Lower lobe of right lung (tissue), 2 donors: ENCODE results near the gene WNT7A. TPM values are rescaled to one million over a fixed set of nuclear protein-coding genes. Genes with fewer than 3 reads are reported as not detected.
A peak's percentile ranks its signal among the peaks of the same experiment; 100 is the strongest.

Source experiments
- ATAC-seq, 2 donors: fragments of 200-7000 bp; cut with Tn5 transposase; one replicate each; pipeline ENCODE4 v1.9.1; 2020 to 2022; ENCODE audit warnings: mild to moderate bottlenecking in 2 of 2, moderate library complexity in 2 of 2
- DNase-seq: peaks from one replicate; pipeline ENCODE4 v3.0.0-alpha.2; 2020
- H3K27ac ChIP-seq: fragments of 200-600 bp; one replicate; pipeline ENCODE4 v1.8.0; 2022
- H3K27me3 ChIP-seq: fragments of 200-600 bp; one replicate; pipeline ENCODE4 v1.8.0; 2022; ENCODE audit warnings: low read depth
- H3K36me3 ChIP-seq: fragments of 200-600 bp; one replicate; pipeline ENCODE4 v1.8.0; 2022; ENCODE audit warnings: mild to moderate bottlenecking
- H3K4me1 ChIP-seq: fragments of 200-600 bp; one replicate; pipeline ENCODE4 v1.8.0; 2022
- H3K4me3 ChIP-seq: fragments of 200-600 bp; one replicate; pipeline ENCODE4 v1.8.0; 2022; ENCODE audit warnings: mild to moderate bottlenecking
- H3K9me3 ChIP-seq: fragments of 200-600 bp; one replicate; pipeline ENCODE4 v1.8.0; 2022
- intact Hi-C: fragments of 100-400 bp; cut with DNase I; formaldehyde crosslinking; loops from one replicate; pipeline ENCODE4 v1.11.0; 2022
- total RNA-seq: library from RNA; stranded (reverse); fragmentation: NEBNext Ultra II Directional; extraction: Animal tissue kit (Norgen Biotek cat#: 25700); gene quantifications from one replicate; pipeline ENCODE4 v1.2.1, GENCODE V29; 2021
- TF ChIP-seq, protein P1 (sequence below): fragments of 200-600 bp; IDR thresholded peaks from one replicate; pipeline ENCODE4 v1.8.0; 2022; ENCODE audit warnings: antibody characterized with exemption, mild to moderate bottlenecking
- donor health status: DM: no; HTN: yes; CAD: no; lungs with severe emphysema.

WNT7A gene
- total RNA-seq, 1 donor from 2014 or later = 4.1 TPM

DNA sequence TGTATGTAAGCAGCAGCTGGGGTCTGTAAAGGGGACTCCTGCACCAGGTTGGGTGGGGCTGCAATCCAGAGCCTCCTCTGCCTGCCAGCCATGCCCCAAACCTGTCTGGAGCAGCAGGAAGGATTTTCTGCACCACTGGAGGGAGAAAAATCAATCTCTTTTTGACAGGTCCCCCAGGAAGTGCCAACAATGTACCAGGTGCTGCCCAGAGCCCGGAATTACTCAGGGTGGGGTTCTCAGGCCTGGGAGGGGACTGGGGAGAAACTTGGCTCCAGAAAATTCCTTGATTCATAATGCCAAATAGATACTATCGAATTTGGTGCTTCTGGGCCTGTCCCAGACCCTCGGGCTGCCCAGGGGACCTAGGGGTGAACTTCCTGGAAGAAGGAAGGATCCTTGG, 52.6 kb downstream of the WNT7A start:
- intact Hi-C loops = no loop called here
- Histone ChIP-seq H3K4me1 (no peaks in the 10 kb centered on the region), H3K27me3 (no peaks in the 10 kb centered on the region), H3K9me3 (no peaks in the 10 kb centered on the region), H3K4me3 (no peak overlapping the region), H3K27ac (no peak overlapping the region), H3K36me3 (no peaks in the 10 kb centered on the region)
- TF ChIP-seq, protein P1, sequence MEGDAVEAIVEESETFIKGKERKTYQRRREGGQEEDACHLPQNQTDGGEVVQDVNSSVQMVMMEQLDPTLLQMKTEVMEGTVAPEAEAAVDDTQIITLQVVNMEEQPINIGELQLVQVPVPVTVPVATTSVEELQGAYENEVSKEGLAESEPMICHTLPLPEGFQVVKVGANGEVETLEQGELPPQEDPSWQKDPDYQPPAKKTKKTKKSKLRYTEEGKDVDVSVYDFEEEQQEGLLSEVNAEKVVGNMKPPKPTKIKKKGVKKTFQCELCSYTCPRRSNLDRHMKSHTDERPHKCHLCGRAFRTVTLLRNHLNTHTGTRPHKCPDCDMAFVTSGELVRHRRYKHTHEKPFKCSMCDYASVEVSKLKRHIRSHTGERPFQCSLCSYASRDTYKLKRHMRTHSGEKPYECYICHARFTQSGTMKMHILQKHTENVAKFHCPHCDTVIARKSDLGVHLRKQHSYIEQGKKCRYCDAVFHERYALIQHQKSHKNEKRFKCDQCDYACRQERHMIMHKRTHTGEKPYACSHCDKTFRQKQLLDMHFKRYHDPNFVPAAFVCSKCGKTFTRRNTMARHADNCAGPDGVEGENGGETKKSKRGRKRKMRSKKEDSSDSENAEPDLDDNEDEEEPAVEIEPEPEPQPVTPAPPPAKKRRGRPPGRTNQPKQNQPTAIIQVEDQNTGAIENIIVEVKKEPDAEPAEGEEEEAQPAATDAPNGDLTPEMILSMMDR = no peak
- ATAC-seq (peak in 1 of 2 donors; percentile 14), DNase-seq (no peak)

DNA sequence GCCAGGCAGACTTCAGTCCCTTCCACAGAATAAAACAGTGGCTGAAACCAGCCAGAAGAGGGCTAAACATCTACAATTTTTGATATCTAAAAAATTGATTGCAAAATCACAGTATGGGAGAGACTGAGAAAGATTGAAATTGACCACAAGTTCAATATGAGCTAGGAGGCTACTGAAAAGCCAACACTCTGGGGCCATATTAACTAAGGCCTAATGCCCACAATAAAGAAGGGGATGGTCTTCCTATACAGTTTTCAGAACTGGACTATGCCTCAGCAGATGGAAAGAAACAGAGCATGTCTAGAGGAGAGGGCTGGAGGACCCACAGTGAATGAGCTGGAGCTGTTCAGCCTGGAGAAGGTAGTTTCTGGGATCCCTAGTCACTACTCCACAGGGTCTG, 53.2 kb downstream of the WNT7A start:
- ATAC-seq = no peak
- TF ChIP-seq, protein P1 = no peak
- Histone ChIP-seq H3K4me3 (no peak overlapping the region), H3K9me3 (no peaks in the 10 kb centered on the region), H3K4me1 (no peaks in the 10 kb centered on the region), H3K27me3 (no peaks in the 10 kb centered on the region), H3K27ac (no peak overlapping the region), H3K36me3 (no peaks in the 10 kb centered on the region)
- intact Hi-C loops = no loop called here
- DNase-seq = no peak

DNA sequence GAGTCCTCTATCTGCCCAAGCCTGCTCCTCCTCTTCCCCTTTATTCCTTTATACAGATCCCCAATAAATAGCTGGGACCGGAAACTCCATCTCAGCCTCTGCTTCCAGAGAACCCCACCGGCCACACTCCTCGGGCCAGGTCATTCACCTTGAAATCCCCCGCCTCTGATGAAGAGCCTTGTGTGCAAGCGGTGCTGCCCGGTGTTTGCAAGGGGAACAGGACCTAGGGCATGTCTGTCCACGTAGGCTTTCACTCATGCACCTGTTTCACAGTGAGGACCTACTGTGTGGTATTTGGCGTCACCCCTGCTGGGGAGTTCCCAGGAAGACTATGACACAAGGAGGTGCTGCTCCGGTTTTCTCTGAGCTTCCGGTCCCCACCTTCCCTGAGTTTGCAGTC, 54.0 kb downstream of the WNT7A start:
- Histone ChIP-seq H3K9me3 (no peaks in the 10 kb centered on the region), H3K4me1 (no peaks in the 10 kb centered on the region), H3K27ac (no peak overlapping the region), H3K27me3 (no peaks in the 10 kb centered on the region), H3K4me3 (no peak overlapping the region), H3K36me3 (no peaks in the 10 kb centered on the region)
- DNase-seq = no peak
- intact Hi-C loops = no loop called here
- ATAC-seq = no peak
- TF ChIP-seq, protein P1 = no peak

DNA sequence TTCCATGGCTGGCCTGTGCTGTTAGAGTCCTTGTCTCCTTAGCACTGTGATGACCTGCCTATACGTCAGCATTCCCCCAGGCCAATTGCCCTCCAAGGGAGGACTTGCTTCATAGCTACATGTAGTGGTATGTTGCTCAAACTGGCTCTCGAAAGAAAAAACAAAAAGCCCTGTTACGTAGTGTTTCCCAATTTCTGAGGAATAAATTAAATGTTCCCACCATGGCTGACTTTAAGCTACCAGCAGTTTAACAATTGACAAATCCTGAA, 54.6 kb downstream of the WNT7A start:
- TF ChIP-seq, protein P1 = no peak
- no peak for ATAC-seq
- no peaks in the 10 kb centered on the region for H3K9me3 ChIP-seq
- H3K36me3 ChIP-seq = no peaks in the 10 kb centered on the region
- DNase-seq = no peak
- intact Hi-C loops = no loop called here
- no peaks in the 10 kb centered on the region for H3K27me3 ChIP-seq
- no peaks in the 10 kb centered on the region for H3K4me1 ChIP-seq
- H3K4me3 ChIP-seq = no peak overlapping the region
- no peak overlapping the region for H3K27ac ChIP-seq

DNA sequence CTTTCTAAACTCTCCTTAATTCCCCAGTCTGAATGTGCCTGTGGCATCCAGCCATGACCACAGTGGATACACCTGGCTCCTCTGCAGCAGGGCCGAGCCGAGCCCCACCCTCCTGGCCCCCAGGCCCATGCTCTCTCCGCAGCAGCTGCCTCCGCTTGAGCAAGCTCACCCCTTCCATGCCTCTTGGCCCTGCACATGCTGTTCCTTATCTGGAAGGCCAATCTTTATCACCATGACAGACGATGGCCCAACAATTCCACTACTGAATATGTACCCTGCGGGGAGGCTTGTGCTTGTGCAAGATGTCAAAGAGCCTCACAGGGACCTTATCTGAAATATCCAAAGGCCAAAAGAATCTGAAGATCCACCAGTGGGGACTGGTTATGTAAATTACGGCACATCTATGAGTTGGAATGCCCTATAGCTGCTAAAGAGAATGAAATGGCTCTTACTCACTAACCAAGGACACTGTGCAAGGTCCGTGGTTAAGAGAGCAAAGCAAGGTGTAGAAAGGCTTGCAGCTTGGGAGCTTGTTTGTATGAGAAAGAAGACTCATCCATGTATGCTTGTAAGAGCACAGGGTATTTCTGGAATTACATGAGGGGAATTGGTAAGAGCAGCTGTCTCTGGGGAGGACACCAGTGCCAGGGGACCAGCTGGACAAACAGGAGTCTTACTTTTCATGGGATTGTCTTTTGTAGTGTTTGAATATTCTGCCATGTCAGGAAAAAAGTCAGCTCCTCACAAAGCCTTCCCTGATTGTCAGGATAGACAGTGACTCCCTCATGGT, 55.2 kb downstream of the WNT7A start:
- no peaks in the 10 kb centered on the region for H3K36me3 ChIP-seq
- H3K9me3 ChIP-seq = no peaks in the 10 kb centered on the region
- ATAC-seq (no peak), DNase-seq (no peak)
- no peaks in the 10 kb centered on the region for H3K27me3 ChIP-seq
- no peaks in the 10 kb centered on the region for H3K4me1 ChIP-seq
- intact Hi-C loops = no loop called here
- no peak overlapping the region for H3K27ac ChIP-seq
- TF ChIP-seq, protein P1 = no peak
- no peak overlapping the region for H3K4me3 ChIP-seq
